Adrenal gland (tissue), 12 donors: ENCODE measurements around the gene SCARB1. TPM values are rescaled to one million over a fixed set of nuclear protein-coding genes. Genes with fewer than 3 reads are reported as not detected.

Source experiments
- DNase-seq, 7 donors: peaks; one replicate each; pipeline ENCODE4 v3.0.0-alpha.2; 2019 to 2020
- H3K27ac ChIP-seq, 5 donors: fragments of 200-600 bp; sonication (generic) in 4 of 5; 1 replicate in 3 of 5; 2 replicates in 2 of 5; pipeline versions ENCODE4 v1.5.1 to v1.8.0; 2016 to 2020; ENCODE audit warnings: mild to moderate bottlenecking in 1 of 5
- H3K27me3 ChIP-seq: fragments of 200-600 bp; 2 replicates; pipeline ENCODE4 v1.8.0; 2021
- H3K36me3 ChIP-seq, 2 donors: fragments of 200-600 bp; replicated peaks in 1 of 2; 1 replicate in 1 of 2; 2 replicates in 1 of 2; pipeline versions ENCODE4 v1.5.1 to v1.8.0; 2018 to 2022
- H3K4me1 ChIP-seq, 2 donors: fragments of 200-600 bp; replicated peaks in 1 of 2; 1 replicate in 1 of 2; 2 replicates in 1 of 2; pipeline versions ENCODE4 v1.5.1 to v1.8.0; 2018 to 2021
- H3K4me3 ChIP-seq, 4 donors: fragments of 200-600 bp; sonication (generic) in 3 of 4; one replicate each; pipeline ENCODE4 v1.5.1; 2016 to 2018
- H3K9me3 ChIP-seq, 3 donors: fragments of 200-600 bp; sonication (generic) in 1 of 3; replicated peaks in 1 of 3; 1 replicate in 2 of 3; 2 replicates in 1 of 3; pipeline versions ENCODE4 v1.5.1 to v1.8.0; 2016 to 2021
- POLR2A ChIP-seq, 2 donors: fragments of 450-650 bp; IDR thresholded peaks; one replicate each; pipeline ENCODE4 v1.6.1; 2017; ENCODE audit warnings: antibody characterized with exemption in 2 of 2, mild to moderate bottlenecking in 2 of 2, moderate library complexity in 1 of 2
- WGBS, 4 donors: extraction: QIAGEN DNeasy Blood & Tissue Kit in 2 of 4; methylation state at CpG; one replicate each; pipeline versions ENCODE4 v1.1.5 to v1.1.7; 2013 to 2017; 5-methylcytosine and 5-hydroxymethylcytosine counted together
- intact Hi-C, 2 donors: fragments of 100-400 bp; cut with DNase I; formaldehyde crosslinking; loops; one replicate each; pipeline versions ENCODE4 v1.14.1 to v1.15.0; 2022 to 2023
- polyA plus RNA-seq, 3 donors: library from polyadenylated mRNA; stranded (reverse); fragments of 200-250 nt in 2 of 3; fragments of 350-450 nt in 1 of 3; fragmentation: Illumina TruSeq in 1 of 3; extraction: RNeasy Lipid Tissue Mini Kit (QIAGEN cat#74804) in 1 of 3; gene quantifications; one replicate each; pipeline ENCODE4 v1.2.3, GENCODE V29; 2013 to 2014
- total RNA-seq, 9 donors: library from RNA; depleted of rRNA in 4 of 9; stranded (reverse); fragments of >200 nt in 4 of 9; fragments of 120-200 nt in 1 of 9; fragmentation: NEBNext Ultra II Directional in 1 of 9; extraction: Animal tissue kit (Norgen Biotek cat#: 25700) in 1 of 9; gene quantifications; one replicate each; pipeline versions ENCODE4 v1.1.0 to v1.2.4, GENCODE V29; 2013 to 2023
- TF ChIP-seq, protein P1 (sequence below), 6 experiments: fragments of 450-650 bp in 4 of 6; fragments of 200-600 bp in 2 of 6; sonication (generic) in 1 of 6; IDR thresholded peaks; 1 replicate in 5 of 6; 2 replicates in 1 of 6; pipeline versions ENCODE4 v1.5.1 to v1.8.0; 2016 to 2021; ENCODE audit warnings: antibody characterized with exemption in 6 of 6, mild to moderate bottlenecking in 2 of 6, moderate library complexity in 1 of 6
- donor health status: healthy with polysubstance abuse.
- donor health status: Bipolar disorder and iron deficiency.
- donor health status: DM: yes; HTN: yes; CAD: no.
- donor health status: DM: no; HTN: no; CAD: no.
- donor health status: DM: no; HTN: no; CAD: no.
- donor health status: DM: yes; HTN: yes; CAD: no.

The SCARB1 gene
- total and polyA plus RNA-seq, 12 donors = 213 to 8,580 (median 1,325) TPM

DNA sequence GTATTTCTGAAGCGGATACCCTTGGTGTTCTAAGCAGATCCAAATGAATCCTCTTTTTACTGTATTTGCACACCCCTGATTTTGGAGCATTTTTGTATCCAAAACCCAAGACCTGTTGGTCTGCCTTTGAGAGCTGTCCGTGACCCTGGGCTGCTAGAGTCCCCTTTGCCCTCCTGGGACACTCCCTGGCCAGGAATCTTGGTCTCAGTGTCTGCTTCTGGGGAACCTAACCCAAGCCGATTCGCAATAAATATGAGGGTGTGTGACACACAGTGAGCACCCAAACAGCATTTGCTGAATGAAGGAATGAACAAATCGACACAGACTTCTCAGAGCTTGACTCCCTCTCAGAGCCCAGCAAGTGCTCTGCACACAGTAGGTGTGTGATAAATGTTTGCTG, 92.9 kb downstream of the SCARB1 start:
- Histone ChIP-seq H3K36me3 (no peaks in the 10 kb centered on the region), H3K9me3 (no peaks in the 10 kb centered on the region), H3K27me3 (no peaks in the 10 kb centered on the region), H3K4me1 (peaks cover 20 to 46% of the 10 kb centered on the region in 2 donors), H3K27ac (no peak overlapping the region), H3K4me3 (no peak overlapping the region)
- DNase-seq = no peak
- TF ChIP-seq POLR2A (IDR thresholded peaks at IDR 0.05) = no peak
- TF ChIP-seq, protein P1, sequence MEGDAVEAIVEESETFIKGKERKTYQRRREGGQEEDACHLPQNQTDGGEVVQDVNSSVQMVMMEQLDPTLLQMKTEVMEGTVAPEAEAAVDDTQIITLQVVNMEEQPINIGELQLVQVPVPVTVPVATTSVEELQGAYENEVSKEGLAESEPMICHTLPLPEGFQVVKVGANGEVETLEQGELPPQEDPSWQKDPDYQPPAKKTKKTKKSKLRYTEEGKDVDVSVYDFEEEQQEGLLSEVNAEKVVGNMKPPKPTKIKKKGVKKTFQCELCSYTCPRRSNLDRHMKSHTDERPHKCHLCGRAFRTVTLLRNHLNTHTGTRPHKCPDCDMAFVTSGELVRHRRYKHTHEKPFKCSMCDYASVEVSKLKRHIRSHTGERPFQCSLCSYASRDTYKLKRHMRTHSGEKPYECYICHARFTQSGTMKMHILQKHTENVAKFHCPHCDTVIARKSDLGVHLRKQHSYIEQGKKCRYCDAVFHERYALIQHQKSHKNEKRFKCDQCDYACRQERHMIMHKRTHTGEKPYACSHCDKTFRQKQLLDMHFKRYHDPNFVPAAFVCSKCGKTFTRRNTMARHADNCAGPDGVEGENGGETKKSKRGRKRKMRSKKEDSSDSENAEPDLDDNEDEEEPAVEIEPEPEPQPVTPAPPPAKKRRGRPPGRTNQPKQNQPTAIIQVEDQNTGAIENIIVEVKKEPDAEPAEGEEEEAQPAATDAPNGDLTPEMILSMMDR (IDR thresholded peaks at IDR 0.05) = no peak
- intact Hi-C loops = no loop called here
- WGBS, 4 donors = 69 to 92% (median 84%) methylated on average over 5 of the region's 5 CpGs

DNA sequence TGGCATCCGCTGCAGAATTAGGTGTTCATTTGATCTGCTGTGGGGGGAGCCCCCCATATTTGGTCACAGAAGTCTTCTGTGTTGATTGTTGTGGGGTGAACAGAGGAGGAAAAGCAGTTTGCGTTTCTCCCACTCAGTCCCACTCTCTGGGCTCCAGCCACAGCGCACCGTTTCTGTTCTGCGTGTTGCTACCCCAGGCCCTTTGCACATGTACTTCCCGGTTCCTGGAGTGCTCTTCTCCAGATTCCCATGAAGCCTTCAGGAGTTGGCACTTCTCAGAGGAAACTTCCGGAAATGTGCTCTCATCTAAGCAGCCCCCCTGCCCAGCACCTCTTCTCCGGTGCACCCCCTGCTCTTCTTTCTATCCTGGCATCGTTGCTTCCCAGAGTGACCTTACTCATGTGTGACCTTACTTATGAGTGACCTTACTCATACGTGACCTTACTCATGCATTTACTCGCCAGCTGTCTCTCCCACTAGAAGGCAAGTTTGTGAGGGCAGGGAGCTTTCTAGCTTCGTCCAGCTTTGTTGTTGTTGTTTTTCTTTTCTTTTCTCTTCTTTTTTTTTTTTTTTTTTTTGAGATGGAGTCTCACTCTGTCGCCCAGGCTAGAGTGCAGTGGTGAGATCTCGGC, 93.7 kb downstream of the SCARB1 start:
- no peak for DNase-seq
- Histone ChIP-seq H3K36me3 (no peaks in the 10 kb centered on the region), H3K27me3 (no peaks in the 10 kb centered on the region), H3K4me1 (peaks cover 18 to 46% of the 10 kb centered on the region in 2 donors), H3K27ac (no peak overlapping the region), H3K9me3 (no peaks in the 10 kb centered on the region), H3K4me3 (no peak overlapping the region)
- TF ChIP-seq, protein P1 (IDR thresholded peaks at IDR 0.05) = no peak
- no peak for TF ChIP-seq POLR2A (IDR thresholded peaks at IDR 0.05)
- intact Hi-C loops = loop anchor here (5.0 to 10.0 kb wide), 5 partner anchors 85 to 735 kb away; partner anchors contain the start of gene NCOR2 (in 2 of the 2)
- 64 to 76% (median 68%) methylated on average over 14 of the region's 14 CpGs for WGBS, 4 donors

DNA sequence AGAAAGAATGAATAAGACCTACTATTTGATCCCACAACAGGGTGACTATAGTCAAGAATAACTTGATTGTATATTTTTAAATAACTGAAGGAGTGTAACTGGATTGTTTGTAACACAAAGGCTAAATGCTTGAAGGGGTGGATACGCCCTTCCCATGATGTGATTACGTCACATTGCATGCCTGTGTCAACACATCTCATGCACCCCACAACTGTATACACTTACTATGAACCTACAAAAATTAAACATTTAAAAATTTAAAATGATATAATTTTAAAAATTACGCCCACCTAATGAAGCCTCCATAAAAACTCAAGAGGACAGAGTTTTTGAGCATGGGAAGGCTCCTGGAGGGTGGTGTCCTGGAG, 94.5 kb downstream of the SCARB1 start:
- Histone ChIP-seq H3K27ac (no peak overlapping the region), H3K36me3 (no peaks in the 10 kb centered on the region), H3K4me1 (peaks cover 9 to 40% of the 10 kb centered on the region in 2 donors), H3K9me3 (peaks cover 0 to 7% (median 0%) of the 10 kb centered on the region in 3 donors), H3K4me3 (no peak overlapping the region), H3K27me3 (no peaks in the 10 kb centered on the region)
- intact Hi-C loops = loop anchor here (5.0 to 10.0 kb wide), 5 partner anchors 84 to 734 kb away; partner anchors contain the start of gene NCOR2 (in 2 of the 2)
- DNase-seq = no peak
- TF ChIP-seq POLR2A (IDR thresholded peaks at IDR 0.05) = no peak
- TF ChIP-seq, protein P1 (IDR thresholded peaks at IDR 0.05) = no peak
- WGBS, 4 donors = 58 to 72% (median 66%) methylated on average over 3 of the region's 3 CpGs

DNA sequence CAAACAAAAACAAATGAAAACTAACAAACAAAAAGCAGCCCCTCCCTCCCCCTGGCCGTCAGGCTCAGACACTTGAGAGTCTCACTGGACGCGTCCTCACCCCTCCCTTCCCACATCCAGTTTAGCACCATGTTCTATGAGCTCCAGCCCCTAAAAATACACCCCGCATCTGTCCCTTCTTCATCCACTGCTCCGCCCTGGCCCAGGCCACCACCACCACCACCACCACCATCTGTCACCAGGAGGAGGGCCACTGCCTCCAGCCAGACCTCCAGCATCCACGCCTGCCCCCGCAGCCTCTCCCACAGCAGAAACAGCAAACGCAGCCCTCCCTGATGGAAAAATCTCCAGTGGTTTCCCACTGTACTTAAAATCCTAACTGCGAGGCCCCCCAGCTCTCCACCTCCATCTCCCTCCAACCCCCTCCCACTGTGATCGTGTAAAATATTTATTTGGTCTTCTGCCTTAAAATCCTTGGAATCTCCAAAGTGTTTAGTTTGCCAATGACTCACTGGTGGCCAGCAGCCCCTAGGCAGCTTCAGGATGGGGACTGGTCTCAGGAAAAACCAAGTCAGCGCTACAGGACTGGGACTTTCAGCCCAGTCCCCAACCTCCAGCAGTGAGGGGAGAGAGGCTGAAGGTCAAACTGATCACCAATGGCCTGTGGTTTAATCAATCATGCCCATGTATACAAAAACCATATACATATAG, 95.1 kb downstream of the SCARB1 start:
- H3K36me3 ChIP-seq = no peaks in the 10 kb centered on the region
- H3K4me3 ChIP-seq = no peak overlapping the region
- peaks cover 7 to 35% of the 10 kb centered on the region in 2 donors for H3K4me1 ChIP-seq
- no peak overlapping the region for H3K27ac ChIP-seq
- no peaks in the 10 kb centered on the region for H3K27me3 ChIP-seq
- H3K9me3 ChIP-seq = peaks cover 0 to 7% (median 0%) of the 10 kb centered on the region in 3 donors
- DNase-seq = no peak
- TF ChIP-seq POLR2A (IDR thresholded peaks at IDR 0.05) = no peak
- TF ChIP-seq, protein P1 (IDR thresholded peaks at IDR 0.05) = no peak
- intact Hi-C loops = loop anchor here (5.0 to 10.0 kb wide), 5 partner anchors 84 to 734 kb away; partner anchors contain the start of gene NCOR2 (in 2 of the 2)
- WGBS, 4 donors = 73 to 79% (median 76%) methylated on average over 11 of the region's 11 CpGs
